GM12892 (cell line): ENCODE results near the gene CD200R1L.

Source experiments
- POLR2A ChIP-seq: IDR thresholded peaks from 2 replicates; pipeline ENCODE4 v1.6.1; 2011; ENCODE audit warnings: low read depth, low read length, control low read depth
- POLR2AphosphoS5 ChIP-seq: IDR thresholded peaks from 2 replicates; pipeline ENCODE4 v1.6.1; 2011; ENCODE audit warnings: low read depth, low read length, control low read depth

- TF ChIP-seq POLR2AphosphoS5 (no peak), POLR2A (no peak)
Measured at GRCh38 chr3:112778353-112778948, 68.2 kb downstream of the CD200R1L start.
